Prostate gland (tissue), 2 donors: ENCODE measurements around the gene MYL10. TPM values are rescaled to one million over a fixed set of nuclear protein-coding genes. Genes with fewer than 3 reads are reported as not detected.

Experiments used
- DNase-seq: peaks from one replicate; pipeline ENCODE4 v3.0.0-alpha.2; 2019; ENCODE audit warnings: low spot score
- H3K27ac ChIP-seq, 2 donors: fragments of 200-600 bp; sonication (generic); 2 replicates each; pipeline ENCODE4 v1.5.1; 2017 to 2019
- H3K27me3 ChIP-seq: fragments of 200-600 bp; sonication (generic); replicated peaks from 2 replicates; pipeline ENCODE4 v1.5.1; 2019; ENCODE audit not compliant: insufficient read depth
- H3K36me3 ChIP-seq, 2 donors: fragments of 200-600 bp; sonication (generic); 1 replicate in 1 of 2; 2 replicates in 1 of 2; pipeline versions ENCODE4 v1.5.1 to v1.8.1; 2017 to 2019
- H3K4me1 ChIP-seq: fragments of 200-600 bp; sonication (generic); replicated peaks from 2 replicates; pipeline ENCODE4 v1.5.1; 2019
- H3K4me3 ChIP-seq, 2 donors: fragments of 200-600 bp; sonication (generic); 2 replicates each; pipeline ENCODE4 v1.5.1; 2017 to 2019
- H3K9me3 ChIP-seq: fragments of 200-600 bp; sonication (generic); 2 replicates; pipeline ENCODE4 v1.5.1; 2017
- CTCF ChIP-seq, 4 experiments: fragments of 200-600 bp in 2 of 4; fragments of 450-650 bp in 2 of 4; sonication (generic) in 2 of 4; IDR thresholded peaks; 1 replicate in 3 of 4; 2 replicates in 1 of 4; pipeline ENCODE4 v1.5.1; 2016 to 2019; ENCODE audit warnings: antibody characterized with exemption in 4 of 4, mild to moderate bottlenecking in 2 of 4, moderate library complexity in 2 of 4
- POLR2A ChIP-seq: fragments of 450-650 bp; IDR thresholded peaks from one replicate; pipeline ENCODE4 v1.6.1; 2016; ENCODE audit warnings: antibody characterized with exemption, mild to moderate bottlenecking
- POLR2AphosphoS5 ChIP-seq: sonication (generic); formaldehyde crosslinking; IDR thresholded peaks from one replicate; pipeline ENCODE4 v1.6.1; 2017; ENCODE audit warnings: antibody characterized with exemption
- WGBS: methylation state at CpG from one replicate; pipeline ENCODE4 v1.1.5; 2018; 5-methylcytosine and 5-hydroxymethylcytosine counted together
- intact Hi-C: fragments of 100-400 bp; cut with DNase I; formaldehyde crosslinking; loops from one replicate; pipeline ENCODE4 v1.14.2; 2022
- total RNA-seq, 2 donors: library from RNA; depleted of rRNA; stranded (reverse); fragments of >200 nt; gene quantifications; one replicate each; pipeline ENCODE4 v1.1.0, GENCODE V29; 2016

The MYL10 gene
- total RNA-seq, 2 donors from 2014 or later = not detected

- 91% methylated on average over 15 of the region's 15 CpGs for WGBS
- Histone ChIP-seq H3K9me3 (no peaks in the 10 kb centered on the region), H3K4me3 (no peak overlapping the region), H3K4me1 (no peaks in the 10 kb centered on the region), H3K27me3 (peaks cover 2% of the 10 kb centered on the region), H3K36me3 (no peaks in the 10 kb centered on the region), H3K27ac (no peak overlapping the region)
- TF ChIP-seq CTCF (IDR thresholded peaks at IDR 0.05) (no peak), POLR2AphosphoS5 (no peak), POLR2A (no peak)
- intact Hi-C loops = no loop called here
- no peak for DNase-seq
Observed at GRCh38 chr7:101622609-101623173, 6.4 kb downstream of the MYL10 start.

- 96% methylated on average over 10 of the region's 10 CpGs for WGBS
- intact Hi-C loops = no loop called here
- H3K4me1 ChIP-seq = no peaks in the 10 kb centered on the region
- no peaks in the 10 kb centered on the region for H3K27me3 ChIP-seq
- TF ChIP-seq CTCF (IDR thresholded peaks at IDR 0.05) (no peak), POLR2AphosphoS5 (no peak), POLR2A (no peak)
- H3K4me3 ChIP-seq = no peak overlapping the region
- no peak for DNase-seq
- H3K27ac ChIP-seq = no peak overlapping the region
- H3K9me3 ChIP-seq = no peaks in the 10 kb centered on the region
- no peaks in the 10 kb centered on the region for H3K36me3 ChIP-seq
Observed at GRCh38 chr7:101620991-101621390, 8.1 kb downstream of the MYL10 start.

- Histone ChIP-seq H3K4me1 (no peaks in the 10 kb centered on the region), H3K27ac (no peak overlapping the region), H3K9me3 (no peaks in the 10 kb centered on the region), H3K4me3 (no peak overlapping the region), H3K27me3 (no peaks in the 10 kb centered on the region), H3K36me3 (no peaks in the 10 kb centered on the region)
- no peak for DNase-seq
- WGBS = 91% methylated on average over 4 of the region's 4 CpGs
- intact Hi-C loops = no loop called here
- TF ChIP-seq POLR2A = no peak
- no peak for TF ChIP-seq POLR2AphosphoS5
- no peak for TF ChIP-seq CTCF (IDR thresholded peaks at IDR 0.05)
Observed at GRCh38 chr7:101620395-101620794, 8.7 kb downstream of the MYL10 start.

DNA sequence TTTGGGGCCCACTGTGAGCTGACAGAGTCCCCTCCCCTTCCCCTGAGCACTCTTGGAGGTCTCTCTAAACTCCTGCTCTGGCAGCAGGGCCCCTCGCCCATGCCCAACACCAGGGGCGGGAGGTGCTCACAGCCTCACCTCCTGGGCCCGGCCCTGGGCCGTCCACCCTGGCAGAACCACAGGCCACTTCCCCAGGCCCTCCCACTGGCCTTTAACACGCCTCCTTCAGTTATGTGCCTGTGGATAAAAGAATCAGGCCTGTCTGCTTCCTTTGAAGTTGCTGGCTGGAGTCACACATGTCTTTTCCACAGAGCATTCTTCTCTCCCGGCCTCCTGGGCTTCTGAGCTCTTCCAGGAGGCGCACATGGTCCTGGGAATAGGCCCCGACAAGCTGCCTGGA, 10.2 kb downstream of the MYL10 start:
- TF ChIP-seq POLR2A (no peak), POLR2AphosphoS5 (no peak), CTCF (IDR thresholded peaks at IDR 0.05) (no peak)
- H3K4me3 ChIP-seq = no peak overlapping the region
- DNase-seq = no peak
- intact Hi-C loops = no loop called here
- H3K9me3 ChIP-seq = no peaks in the 10 kb centered on the region
- no peaks in the 10 kb centered on the region for H3K4me1 ChIP-seq
- no peak overlapping the region for H3K27ac ChIP-seq
- WGBS = 29% methylated on average over 8 of the region's 8 CpGs
- no peaks in the 10 kb centered on the region for H3K27me3 ChIP-seq
- no peaks in the 10 kb centered on the region for H3K36me3 ChIP-seq

- no peaks in the 10 kb centered on the region for H3K36me3 ChIP-seq
- H3K9me3 ChIP-seq = no peaks in the 10 kb centered on the region
- intact Hi-C loops = no loop called here
- H3K27ac ChIP-seq = no peak overlapping the region
- H3K4me1 ChIP-seq = no peaks in the 10 kb centered on the region
- H3K4me3 ChIP-seq = no peak overlapping the region
- DNase-seq = no peak
- H3K27me3 ChIP-seq = no peaks in the 10 kb centered on the region
- WGBS = 30% methylated on average over 20 of the region's 20 CpGs
- no peak for TF ChIP-seq CTCF (IDR thresholded peaks at IDR 0.05)
- no peak for TF ChIP-seq POLR2AphosphoS5
- TF ChIP-seq POLR2A = no peak
Observed at GRCh38 chr7:101618207-101618839, 10.8 kb downstream of the MYL10 start.
